GM19023 (cell line): ENCODE data around the gene FGF18.

Experiments used
- ATAC-seq: cut with Tn5 transposase; IDR thresholded peaks from one replicate; pipeline ENCODE4 v1.9.1; 2021; ENCODE audit warnings: mild to moderate bottlenecking, moderate library complexity; ENCODE audit not compliant: unreplicated experiment

Gene FGF18

DNA sequence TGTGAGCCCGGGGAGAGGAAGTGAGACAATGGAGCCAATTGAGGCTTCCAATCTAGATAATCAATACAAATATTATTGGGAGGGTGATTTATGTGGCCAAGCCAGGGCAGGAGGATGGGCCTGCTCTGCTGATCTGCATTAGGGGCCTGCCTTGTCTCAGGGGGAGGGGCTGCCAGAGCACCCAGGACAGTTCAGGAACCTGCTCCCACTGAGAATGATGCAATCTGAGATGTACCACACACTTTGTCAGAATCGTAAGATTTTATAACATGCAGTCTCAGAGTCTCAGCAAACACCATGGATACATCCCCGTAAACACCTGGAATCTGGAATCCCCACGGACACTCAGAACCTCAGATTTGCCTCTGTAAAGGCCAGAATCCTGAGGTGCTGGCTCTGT, 19.3 kb downstream of the FGF18 start:
- no peak for ATAC-seq

DNA sequence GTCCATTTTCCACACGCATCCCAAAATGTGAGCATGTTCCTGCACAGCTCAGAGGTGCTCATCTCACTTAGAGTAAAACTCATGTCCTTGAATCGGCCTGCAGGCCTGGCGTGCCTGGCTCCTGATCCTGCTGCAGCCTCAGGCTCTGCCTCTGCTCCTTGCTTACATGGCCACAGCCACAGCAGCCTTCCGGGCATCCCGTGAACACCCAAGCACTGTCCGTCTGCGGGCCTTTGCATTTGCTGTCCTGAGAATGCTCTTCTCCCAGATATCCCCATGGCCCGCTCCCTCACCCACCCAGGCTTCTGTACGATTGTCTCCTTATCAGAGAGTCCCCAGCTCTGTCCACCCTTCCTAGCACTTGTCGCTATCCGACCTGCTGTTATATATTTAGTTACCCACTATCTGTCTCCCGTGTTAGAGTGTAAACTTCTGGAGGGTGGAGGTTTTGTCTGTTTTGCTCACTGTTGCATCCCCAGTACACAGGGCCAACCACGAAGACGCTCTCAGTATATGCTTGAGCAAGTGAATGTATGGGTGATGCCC, 21.9 kb downstream of the FGF18 start:
- no peak for ATAC-seq

DNA sequence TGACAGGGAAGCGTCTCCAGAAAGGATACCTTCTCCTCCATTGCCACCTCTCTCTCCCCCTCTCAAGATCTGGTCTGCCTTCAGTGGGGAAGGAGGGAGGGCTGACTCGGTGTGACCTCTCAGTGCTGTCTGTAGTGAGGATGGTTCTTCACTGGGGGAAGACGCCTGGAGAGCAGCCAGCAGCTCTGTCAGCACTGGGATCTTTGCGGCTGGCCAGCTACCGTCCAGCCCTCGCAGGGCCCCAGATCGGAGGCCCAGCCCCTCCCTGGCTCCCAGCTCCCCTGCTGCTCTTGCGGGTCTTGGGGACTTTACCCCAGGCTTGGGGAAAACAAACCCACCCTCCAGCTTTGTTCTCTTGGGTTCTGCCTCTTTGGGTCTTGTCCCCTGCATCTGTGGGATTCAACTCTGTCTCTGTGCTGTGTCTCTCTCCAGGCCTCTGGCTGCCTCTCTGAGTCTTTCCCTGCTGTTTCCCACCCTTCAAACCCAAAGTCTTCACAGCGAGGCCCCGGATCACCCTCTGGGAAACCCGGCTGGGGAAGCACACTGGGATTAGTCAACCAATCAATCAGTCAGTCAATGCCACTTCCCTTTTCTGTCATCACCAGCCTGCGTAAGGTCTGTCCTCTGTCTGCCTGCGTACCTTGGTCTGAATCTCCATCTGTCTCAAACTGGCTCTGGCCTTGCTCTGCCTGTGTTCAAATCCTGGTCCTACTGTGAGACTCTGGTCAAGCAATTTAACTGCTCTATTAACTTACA, 23.0 kb downstream of the FGF18 start:
- no peak for ATAC-seq

DNA sequence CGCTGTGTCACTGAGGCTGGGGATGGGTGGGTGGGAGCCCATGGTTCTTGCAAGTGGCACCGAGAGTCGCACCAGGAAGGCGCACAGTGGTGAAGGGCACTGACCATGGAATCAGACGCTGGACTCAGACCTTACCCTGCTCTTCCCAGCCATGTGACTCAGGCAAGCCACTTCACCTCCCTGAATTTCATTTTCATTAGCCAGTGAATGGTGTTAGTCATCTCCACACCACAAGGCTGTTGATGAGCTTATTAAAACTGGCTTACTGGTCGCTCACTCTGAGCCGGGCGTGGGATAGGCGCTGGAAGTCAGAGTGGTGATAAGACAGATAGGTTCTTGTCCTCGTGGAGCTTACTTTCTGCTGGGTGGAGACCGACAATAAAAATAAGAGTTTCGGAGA, 25.1 kb downstream of the FGF18 start:
- ATAC-seq = no peak

DNA sequence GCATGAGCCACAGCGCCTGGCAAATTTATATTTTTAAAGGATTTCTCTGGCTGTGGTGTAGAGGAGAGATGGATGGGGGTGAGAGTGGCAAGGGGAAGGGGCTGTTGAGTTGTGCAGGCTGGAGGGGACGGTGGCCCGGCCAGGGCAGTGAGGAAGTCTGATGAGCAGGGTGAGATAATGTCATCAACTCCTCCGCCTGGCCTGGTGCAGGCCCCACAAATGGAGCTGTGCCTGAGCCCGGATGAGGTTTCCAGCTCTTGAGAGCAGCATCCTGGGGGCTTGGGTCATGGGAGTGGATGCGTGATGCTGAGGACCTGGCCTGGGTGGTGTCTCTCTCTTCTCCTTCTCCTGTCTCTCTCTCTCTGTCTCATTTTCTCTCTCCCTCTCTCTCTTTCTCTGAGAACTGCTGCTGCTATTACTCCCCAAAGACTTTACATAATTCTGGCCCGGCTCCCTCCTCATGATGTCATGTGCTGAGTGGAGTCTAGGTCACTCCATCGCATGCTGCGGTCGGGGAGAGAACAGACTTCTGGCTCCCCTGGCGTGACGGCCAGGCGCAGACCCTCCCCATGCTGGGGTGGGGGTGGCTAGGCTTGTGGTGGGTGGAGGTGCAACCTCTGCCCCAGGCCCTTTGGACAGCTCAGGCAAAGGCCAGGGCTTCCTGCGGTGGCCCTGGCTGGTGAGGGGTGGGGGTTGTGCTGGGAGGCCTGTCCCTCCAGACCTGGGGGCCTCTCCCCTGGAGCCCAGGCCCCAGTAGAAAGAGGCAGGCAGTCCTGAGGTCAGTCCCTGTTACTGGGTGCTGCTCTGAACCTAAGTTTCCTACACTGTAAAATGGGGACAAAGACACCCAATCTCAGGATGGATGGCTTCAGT, 26.4 kb downstream of the FGF18 start:
- no peak for ATAC-seq

DNA sequence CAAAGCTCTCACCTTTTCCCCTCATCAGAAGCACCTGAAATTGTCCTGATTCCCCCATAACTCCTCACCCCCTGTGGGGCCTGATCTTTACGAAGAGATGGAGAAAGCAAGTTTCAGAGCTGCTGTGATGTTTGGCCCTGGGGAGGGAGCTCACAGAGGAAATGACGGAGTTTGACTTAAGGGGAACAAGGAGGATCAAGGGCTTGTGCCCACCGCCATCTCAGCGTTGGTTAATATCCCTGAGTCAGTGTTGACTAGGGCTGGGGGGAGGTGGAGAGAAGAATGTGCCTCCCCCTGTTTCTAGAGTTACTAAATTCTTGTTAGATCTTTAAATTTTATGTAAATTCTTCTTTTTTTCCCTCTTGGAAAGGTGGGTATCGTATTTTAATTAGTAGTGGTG, 27.8 kb downstream of the FGF18 start:
- ATAC-seq = no peak

DNA sequence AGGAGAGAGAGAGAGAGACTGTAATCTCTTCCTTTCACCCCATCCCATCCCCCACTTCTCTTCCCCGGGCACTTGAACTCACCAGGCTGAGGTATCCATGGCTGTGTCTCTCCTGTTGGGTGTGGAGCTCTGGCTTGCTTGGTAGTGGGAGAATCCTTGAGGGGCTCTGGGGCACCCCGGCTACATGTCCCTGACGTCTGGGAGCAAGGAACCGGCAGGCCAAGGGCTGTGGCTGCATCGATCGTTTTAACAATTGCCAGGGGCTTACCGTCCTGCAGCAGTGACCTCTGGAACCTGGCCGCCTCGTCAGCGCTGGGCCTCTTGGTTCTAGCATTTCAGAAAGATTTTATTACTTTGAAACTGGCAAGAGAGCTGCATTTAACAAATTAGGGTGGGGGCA, 30.0 kb downstream of the FGF18 start:
- ATAC-seq = no peak

DNA sequence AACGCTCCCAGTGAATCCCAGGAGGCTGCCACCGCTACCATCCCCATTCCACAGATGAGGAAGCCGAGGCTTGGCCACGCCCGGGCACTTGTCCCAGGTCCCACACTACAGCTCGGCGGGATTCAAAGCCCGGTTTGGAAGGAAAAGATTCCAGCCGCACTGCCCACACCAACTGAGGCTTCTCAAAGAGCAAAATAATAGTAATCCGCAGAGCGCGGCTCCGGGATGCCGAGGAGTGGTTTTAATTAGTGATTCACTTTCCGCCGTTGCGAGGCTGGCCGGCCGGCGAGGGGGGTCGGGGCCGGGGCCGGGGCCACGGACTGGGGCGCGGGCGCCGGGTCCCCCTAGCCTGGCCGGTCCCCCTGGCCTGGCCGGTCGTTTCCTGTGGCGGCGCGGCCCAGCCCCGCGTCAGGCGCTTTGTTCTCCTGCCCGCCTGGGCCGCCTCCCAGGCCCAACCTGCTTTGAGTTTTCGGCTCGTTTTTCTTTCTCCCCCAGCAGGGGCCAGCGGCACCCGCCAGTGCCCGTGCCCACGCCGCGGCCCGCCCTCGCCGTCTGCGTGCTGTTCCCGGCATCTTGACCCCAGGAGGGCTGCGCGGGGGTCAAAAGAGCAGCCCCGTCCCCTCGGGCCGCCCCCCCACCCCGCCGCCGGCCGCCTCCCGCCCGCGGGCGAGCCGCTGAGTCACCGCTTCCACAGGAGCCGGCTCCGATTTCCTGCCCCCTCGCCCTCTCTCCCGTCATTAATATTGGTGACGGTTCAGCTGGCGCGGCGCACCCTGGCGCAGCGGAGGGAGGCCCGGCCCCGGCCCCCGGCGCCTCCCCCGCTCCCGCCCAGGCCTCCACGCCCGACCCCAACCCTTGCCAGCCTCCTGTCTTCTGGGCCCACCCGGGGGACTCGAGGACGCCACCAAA, 31.2 kb downstream of the FGF18 start:
- ATAC-seq = no peak

DNA sequence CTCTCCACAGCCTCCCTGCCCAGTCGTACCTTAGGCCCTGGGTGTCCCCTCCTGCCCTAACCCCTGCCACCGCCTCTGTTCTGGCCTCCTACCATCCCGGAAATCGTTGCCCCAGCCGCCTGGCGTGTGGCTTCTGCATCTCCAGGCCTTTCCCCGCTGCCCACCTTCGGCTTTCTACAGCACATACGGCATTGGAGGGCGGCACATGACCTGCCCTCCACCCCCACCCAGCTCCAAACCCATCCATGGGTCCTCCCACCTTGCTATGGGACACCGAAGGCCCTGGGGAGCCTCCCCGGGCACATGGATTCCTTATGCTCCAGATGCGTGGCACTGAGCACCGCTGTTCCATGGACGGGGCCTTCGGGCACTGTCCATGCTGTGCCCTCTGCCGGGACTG, 32.0 kb downstream of the FGF18 start:
- ATAC-seq = no peak

DNA sequence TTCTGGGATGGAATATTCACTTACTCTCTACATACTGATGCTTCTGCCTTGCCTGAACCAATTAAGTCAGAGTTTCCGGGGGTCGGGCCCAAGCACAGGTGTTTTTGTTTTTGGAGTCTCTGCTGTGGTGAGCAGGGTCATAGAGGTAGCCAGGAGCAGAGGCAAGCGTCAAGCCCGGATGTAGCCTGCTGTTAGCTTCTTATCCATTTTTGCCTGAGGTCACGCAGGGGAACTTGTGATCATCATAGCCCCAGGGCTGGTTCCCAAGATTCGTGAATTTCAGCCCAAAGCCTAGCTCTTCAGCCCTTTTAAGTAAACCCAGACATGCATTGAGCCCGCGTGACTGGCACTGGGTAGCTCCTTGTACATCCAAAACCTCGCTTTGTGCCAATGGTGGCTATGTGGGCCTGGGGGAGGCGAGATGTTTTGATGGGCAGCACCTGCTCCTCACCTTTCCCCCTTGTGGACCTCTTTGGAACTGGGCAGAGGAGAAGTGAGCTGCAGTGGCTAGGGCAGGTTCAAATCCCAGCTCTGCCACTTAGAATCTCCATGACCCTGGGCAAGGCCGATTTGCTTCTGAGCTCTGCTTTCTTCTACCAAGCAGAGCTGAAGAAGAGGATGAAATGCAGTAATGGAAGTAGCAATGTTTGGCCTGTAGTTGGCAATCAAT, 33.7 kb downstream of the FGF18 start:
- no peak for ATAC-seq

DNA sequence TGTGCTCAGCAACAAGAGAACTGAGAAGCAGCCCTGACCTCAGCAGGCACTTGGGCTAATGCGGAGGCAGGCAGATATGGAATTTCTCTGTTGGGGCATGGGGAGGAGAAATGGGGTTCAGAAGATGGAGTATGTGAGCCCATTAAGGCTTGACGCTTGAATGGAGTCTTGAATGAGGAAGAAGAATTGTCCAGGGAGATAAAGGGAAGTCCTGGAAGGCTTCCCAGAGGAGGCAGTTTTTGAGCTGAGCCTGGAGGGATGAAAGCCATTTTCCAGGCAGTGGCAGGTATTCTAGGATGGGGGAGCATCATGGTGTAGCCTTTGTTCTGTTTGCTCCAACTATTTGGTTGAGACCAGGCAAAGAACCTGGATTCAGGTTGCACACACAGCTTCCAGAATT, 34.5 kb downstream of the FGF18 start:
- no peak for ATAC-seq

DNA sequence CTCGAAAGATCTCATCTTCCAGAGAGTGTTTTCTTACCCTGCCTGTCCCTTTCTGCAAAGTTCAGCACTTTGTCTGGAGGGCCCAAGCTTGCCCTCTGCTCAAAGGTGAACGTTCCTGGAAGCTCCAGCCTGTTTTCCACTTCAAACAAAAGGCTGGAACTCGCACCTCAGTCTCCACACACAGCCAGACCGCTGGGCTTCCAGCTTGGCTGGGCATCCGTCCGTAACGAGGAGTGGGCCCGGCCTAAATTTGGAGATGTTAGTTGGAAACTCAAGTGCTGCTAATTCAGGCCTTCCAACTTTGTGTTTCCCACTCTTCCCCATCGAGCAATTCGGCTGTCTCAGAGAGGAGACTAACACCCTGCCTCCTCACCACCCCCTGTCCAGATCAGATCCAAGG, 35.1 kb downstream of the FGF18 start:
- no peak for ATAC-seq

DNA sequence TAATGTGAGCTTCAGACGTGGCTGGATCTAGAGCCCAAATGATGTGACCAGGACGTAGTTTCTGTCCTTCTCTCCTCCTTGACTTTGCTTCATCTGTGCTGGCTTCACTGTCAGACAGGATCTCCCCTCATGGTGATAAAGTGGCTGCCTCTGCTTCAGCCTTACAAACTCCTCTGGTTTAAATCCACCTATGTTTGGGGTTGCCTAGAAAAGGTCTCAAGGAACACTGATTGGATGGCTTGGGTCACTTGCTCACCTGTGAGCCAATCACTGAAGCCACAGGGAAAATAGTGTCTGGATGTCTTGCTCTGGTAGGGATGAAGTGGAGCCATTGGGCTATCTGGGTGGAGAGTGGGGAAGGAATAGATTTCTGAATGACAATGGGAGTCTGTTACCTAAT, 36.1 kb downstream of the FGF18 start:
- ATAC-seq = no peak

DNA sequence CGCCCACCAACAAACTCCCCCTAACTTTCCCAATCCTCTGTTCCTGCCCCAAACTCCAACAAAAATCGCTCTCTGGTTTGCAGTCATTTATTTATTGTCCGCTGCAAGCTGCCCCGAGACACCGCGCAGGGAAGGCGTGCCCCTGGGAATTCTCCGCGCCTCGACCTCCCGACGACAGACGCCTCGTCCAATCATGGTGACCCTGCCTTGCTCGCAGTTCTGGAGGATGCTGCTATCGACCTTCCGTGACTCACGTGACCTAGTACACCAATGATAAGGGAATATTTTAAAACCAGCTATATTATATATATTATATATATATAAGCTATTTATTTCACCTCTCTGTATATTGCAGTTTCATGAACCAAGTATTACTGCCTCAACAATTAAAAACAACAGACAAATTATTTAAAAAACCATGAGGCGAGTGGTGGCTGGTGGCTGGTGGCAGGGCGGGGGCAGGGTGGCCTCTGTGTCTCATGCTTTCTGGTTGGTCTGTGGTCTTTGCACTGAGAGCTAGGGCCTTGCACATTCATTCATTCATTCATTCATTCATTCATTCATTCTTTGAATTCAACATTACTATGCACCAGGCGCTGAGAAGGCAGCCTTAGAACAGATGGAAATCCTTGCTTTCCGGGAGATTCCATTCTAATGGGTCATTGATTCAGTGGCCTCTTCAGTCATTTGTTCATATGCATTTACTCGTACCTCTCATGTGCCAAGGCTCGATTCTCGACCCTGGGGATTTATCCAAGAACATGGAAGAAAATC, 37.9 kb downstream of the FGF18 start:
- no peak for ATAC-seq

DNA sequence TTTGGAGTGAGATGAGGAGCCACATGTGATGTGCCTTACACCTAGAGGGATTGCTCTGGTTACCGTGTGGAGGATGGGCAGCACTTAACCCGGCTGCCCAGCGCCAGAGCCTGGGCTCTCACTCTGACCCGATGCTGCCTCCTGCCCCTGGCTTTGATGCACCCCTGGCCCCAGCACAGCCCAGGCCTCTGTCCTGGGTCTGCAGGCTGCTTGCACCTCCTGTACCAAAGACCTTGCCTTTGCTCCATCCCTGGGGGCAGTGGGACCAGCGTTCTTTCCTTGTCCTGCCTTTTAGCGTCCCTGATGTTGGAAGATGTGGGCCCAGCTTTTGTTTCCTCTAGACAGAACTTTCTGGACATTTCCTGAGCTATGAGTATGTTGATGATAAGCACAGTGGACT, 40.4 kb downstream of the FGF18 start:
- no peak for ATAC-seq

DNA sequence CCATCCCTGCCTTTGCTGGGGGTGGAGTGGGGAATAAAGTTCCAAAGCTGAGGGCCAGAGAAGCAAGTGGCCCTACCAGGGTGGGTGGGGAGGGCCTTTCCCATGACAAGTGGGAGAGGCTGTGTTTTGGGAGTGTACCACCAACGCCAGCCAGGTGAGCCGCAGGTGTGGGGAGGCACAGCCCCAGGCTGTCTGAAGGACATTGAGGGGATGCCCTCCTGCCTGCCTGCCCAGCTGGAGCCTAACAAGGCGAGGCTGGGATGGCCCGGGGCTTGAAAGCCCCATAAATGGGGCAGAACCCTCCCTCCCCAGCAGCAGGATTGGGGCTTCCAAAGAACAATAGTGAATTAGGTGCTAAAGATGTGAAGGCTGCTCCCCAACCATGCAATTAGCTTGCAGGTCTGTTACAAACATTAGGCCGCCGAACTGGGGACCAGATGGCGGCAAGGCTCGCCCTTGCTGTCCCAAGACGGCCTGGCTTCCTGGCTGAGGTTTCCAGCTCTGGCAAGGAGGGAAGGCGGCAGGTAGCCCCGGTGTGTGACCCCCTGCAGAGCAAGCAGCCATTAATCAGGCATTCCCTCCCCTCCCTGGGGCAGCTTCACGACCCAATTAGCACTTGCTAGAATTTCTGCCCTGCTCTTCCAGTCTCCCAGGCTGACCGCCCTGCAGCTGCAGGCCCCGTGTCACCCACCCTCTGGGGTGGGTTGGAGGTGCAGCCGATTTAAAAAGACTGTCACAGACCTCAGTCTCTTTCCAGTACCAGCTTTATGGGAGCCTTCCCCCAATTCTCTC, 42.9 kb downstream of the FGF18 start:
- no peak for ATAC-seq

DNA sequence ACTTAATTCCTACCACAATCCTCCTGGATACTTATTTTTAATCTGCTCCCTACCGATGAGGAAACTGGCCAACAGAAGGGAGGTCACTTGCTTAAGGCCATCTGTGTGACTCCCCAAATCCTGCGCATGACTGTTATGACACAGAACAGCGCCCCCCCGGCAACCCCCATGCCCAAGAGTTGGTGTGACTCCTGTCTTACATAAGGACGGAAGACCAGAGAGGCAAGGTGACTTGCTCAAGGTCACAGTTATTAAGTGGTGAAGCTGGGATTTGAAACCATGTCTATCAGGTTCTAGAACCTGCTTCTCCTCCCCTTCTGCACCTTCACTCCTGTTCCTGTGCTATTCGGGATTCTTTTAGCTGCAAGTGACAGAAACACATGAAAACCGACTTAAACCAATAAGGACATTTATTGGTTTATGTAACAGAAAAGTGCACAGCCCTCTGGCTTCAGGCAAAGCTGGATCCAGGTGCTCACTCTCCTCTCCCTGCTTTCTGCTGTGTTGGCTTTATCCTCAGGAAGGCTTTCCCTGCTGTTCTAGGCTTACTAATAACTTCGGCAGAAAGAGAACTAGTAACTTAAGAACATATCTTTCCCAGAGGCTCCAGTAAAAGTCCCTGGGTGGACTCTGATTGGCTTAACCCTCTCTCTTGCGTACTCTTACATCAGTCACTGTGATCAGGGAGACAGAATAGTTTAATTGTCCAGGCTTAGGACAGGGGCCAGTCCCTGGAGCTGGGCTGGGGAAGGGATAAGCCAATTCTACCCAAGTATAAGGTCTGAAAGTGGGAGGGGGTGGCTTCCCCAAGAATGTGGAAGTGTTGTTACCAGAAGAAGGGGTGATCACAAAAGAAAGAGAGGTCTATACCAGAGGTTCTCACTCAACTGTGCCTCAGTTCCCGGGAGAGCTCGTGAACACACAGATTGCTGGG, 43.7 kb downstream of the FGF18 start:
- no peak for ATAC-seq

DNA sequence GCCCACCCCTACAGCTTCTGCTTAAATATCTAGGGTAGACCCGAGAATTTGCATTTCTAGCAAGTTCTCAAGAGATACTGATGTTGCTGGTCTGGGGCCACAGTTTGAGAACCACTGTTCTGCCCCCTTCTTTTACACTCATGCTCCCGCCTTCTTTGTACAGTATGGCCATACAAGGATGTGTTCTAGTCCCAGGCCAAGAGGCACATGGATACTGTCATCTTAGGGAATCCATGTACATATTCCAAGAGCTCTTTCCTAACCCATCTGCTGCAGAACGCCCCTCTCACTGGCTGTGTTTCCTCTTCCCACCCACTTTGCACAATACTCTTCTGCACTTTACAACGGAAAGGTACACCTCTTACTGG, 44.4 kb downstream of the FGF18 start:
- ATAC-seq = no peak
